K562 (cell line): ENCODE measurements around the gene SKIC2. TPM values are rescaled to one million over a fixed set of nuclear protein-coding genes. Genes with fewer than 3 reads are reported as not detected.
A peak's percentile ranks its signal among the peaks of the same experiment; 100 is the strongest.

Experiments
- BCOR ChIP-seq: fragments of 450-650 bp; IDR thresholded peaks from 2 replicates; pipeline ENCODE4 v1.6.1; 2016
- BMI1 ChIP-seq: fragments of 150-350 bp; IDR thresholded peaks from 2 replicates; pipeline ENCODE4 v1.6.1; 2014; ENCODE audit warnings: low read length
- CBX1 ChIP-seq: sonication (generic); IDR thresholded peaks from 2 replicates; pipeline ENCODE4 v1.6.1; 2016; ENCODE audit warnings: antibody characterized with exemption, low read depth, mild to moderate bottlenecking
- CTCF ChIP-seq, 3 experiments: IDR thresholded peaks in 2 of 3; conservative IDR thresholded peaks in 1 of 3; 2 replicates each; pipeline ENCODE4 v1.5.1; 2011 to 2012; ENCODE audit warnings: low read length in 3 of 3, mild to moderate bottlenecking in 3 of 3, control low read depth in 2 of 3, improper control_type of control experiment in 1 of 3, inconsistent platforms in 1 of 3, low read depth in 1 of 3, mixed read lengths in 1 of 3, moderate library complexity in 1 of 3; ENCODE audit not compliant: insufficient read depth in 2 of 3
- ELK3 ChIP-seq: fragments of 450-650 bp; formaldehyde crosslinking; IDR thresholded peaks from 2 replicates; pipeline ENCODE4 v1.4.0; 2020; ENCODE audit warnings: mild to moderate bottlenecking
- HDAC6 ChIP-seq: IDR thresholded peaks from 2 replicates; pipeline ENCODE4 v1.6.1; 2012; ENCODE audit warnings: low read depth, mild to moderate bottlenecking, control low read depth, inconsistent platforms, low read length, moderate library complexity
- HDGF ChIP-seq: fragments of 450-650 bp; IDR thresholded peaks from 2 replicates; pipeline ENCODE4 v1.6.1; 2016
- HES1 ChIP-seq: fragments of 450-650 bp; IDR thresholded peaks from 2 replicates; pipeline ENCODE4 v1.6.1; 2016; ENCODE audit warnings: low read depth, mild to moderate bottlenecking, moderate library complexity
- HMG20B ChIP-seq: fragments of 250-450 bp; sonication (Bioruptor Pico); IDR thresholded peaks from 2 replicates; pipeline ENCODE4 v1.5.0; 2021; ENCODE audit warnings: mild to moderate bottlenecking
- NCOA4 ChIP-seq: fragments of 450-650 bp; IDR thresholded peaks from 2 replicates; pipeline ENCODE4 v1.6.1; 2018; ENCODE audit warnings: mild to moderate bottlenecking; ENCODE audit not compliant: partially characterized antibody
- RERE ChIP-seq: sonication (generic); formaldehyde crosslinking; IDR thresholded peaks from 2 replicates; pipeline ENCODE4 v1.8.0; 2023; ENCODE audit warnings: missing genetic modification reagents, mild to moderate bottlenecking, borderline replicate concordance
- SMARCE1 ChIP-seq: fragments of 450-650 bp; IDR thresholded peaks from 2 replicates; pipeline ENCODE4 v1.7.1; 2016; ENCODE audit warnings: mild to moderate bottlenecking
- ZMIZ1 ChIP-seq, 2 experiments: fragments of 150-350 bp in 1 of 2; IDR thresholded peaks; 2 replicates each; pipeline ENCODE4 v1.6.1; 2012 to 2016; ENCODE audit warnings: low read depth in 2 of 2, low read length in 2 of 2, mild to moderate bottlenecking in 1 of 2, moderate library complexity in 1 of 2
- ZNF354B ChIP-seq: fragments of 250-450 bp; sonication (Bioruptor Pico); IDR thresholded peaks from 2 replicates; pipeline ENCODE4 v1.4.0; 2020
- polyA plus RNA-seq, 8 experiments: library from polyadenylated mRNA; depleted of rRNA in 4 of 8; stranded (reverse) in 5 of 8; unstranded in 3 of 8; fragments of >200 nt; fragmentation: Nextera tagmentation in 2 of 8; fragmentation: Illumina TruSeq in 1 of 8; extraction: Ambion mirVana in 2 of 8; extraction: Trizol in 1 of 8; gene quantifications; 2 replicates each; pipeline versions ENCODE4 v1.2.1 to v1.2.3, GENCODE V29; 2011 to 2014; ENCODE audit warnings: inconsistent platforms in 1 of 8, missing spikeins in 1 of 8
- total RNA-seq, 7 experiments: library from RNA; depleted of rRNA in 6 of 7; stranded (reverse); fragments of >200 nt in 6 of 7; fragmentation: Illumina TruSeq in 2 of 7; extraction: Trizol in 2 of 7; gene quantifications; 2 replicates each; pipeline versions ENCODE4 v1.2.1 to v1.2.3, GENCODE V29; 2011 to 2021; ENCODE audit warnings: low replicate concordance in 1 of 7

The SKIC2 gene
- total and polyA plus RNA-seq, 9 of the 15 experiments (the other 6 are each of a cell fraction or from before 2014, with no cell fraction given), result 3.3 to 94.6 (median 38.8) TPM

- TF ChIP-seq CBX1, result no peak
- no peak for TF ChIP-seq NCOA4
- TF ChIP-seq HDAC6, result no peak
- peak; percentile 92; the same call in 1 of the 2 replicates for TF ChIP-seq RERE (CRISPR knock-in tag)
- TF ChIP-seq HMG20B, result no peak
- peak; percentile 57; the same call in 1 of the 2 replicates for TF ChIP-seq SMARCE1
- TF ChIP-seq ELK3, result 0 out of 2 replicates have a peak, but pooled peaks have one; percentile 39
- no peak for TF ChIP-seq HES1
- no peak for TF ChIP-seq CTCF (IDR thresholded peaks at IDR 0.05 in 2 of 3, conservative IDR thresholded peaks at IDR 0.05 in 1 of 3; ENCODE audit: insufficient read depth in 2 of 3, low read depth in 1 of 3, low read length in 3 of 3)
- no peak; a peak in 1 of 4 replicates for TF ChIP-seq ZMIZ1 (IDR thresholded peaks at IDR 0.05; ENCODE audit: low read depth in 2 of 2, low read length in 2 of 2)
- TF ChIP-seq BCOR, result peak; percentile 53
- no peak for TF ChIP-seq BMI1
- TF ChIP-seq HDGF, result no peak
- no peak for TF ChIP-seq ZNF354B (CRISPR knock-in tag)
Measured at GRCh38 chr6:31958741-31959739, at the start of gene SKIC2, which contains the start of gene NELFE (continued).
